GM13976 (cell line): ENCODE data around the gene RAD18.

Source experiments
- DNase-seq: peaks from one replicate; pipeline ENCODE4 v3.0.0; 2012; ENCODE audit warnings: low spot score
- in situ Hi-C: fragments of 300-500 bp; cut with MboI; formaldehyde crosslinking; loops from one replicate; pipeline ENCODE4 v1.12.0; 2022; ENCODE audit warnings: low sequenced_read_pairs, mixed read lengths, inconsistent platforms; ENCODE audit not compliant: unreplicated experiment
- TF ChIP-seq, protein P1 (sequence below): IDR thresholded peaks from 2 replicates; pipeline ENCODE4 v1.5.1; 2012; ENCODE audit warnings: borderline replicate concordance, mild to moderate bottlenecking; ENCODE audit not compliant: insufficient read depth; ENCODE audit errors: extremely low read depth, missing control alignments, control extremely low read depth

Gene RAD18

DNA sequence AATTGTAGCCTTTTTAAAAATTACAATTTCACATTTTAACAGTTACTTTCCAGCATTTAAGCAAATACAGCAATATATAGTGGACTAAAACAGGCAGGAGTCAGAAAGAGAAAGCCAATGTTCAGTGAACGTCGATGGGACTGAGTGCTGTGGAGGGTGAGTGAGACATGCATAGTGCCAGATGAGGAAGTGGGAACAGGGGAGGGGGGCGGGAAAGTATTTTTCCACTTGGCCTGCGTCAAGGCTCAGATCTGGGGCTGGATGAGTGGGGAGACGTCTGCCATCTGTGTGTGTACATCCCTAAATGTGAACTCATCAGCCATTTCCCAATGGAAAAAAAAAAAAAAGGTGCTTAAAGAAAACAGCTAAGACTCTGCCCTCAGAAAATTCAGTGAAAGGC, 19.2 kb upstream of the RAD18 start:
- no peak for DNase-seq
- in situ Hi-C loops, result loop anchor here (5.0 kb wide), 1 partner anchor 85 kb away; no protein-coding TSS in a partner anchor

DNA sequence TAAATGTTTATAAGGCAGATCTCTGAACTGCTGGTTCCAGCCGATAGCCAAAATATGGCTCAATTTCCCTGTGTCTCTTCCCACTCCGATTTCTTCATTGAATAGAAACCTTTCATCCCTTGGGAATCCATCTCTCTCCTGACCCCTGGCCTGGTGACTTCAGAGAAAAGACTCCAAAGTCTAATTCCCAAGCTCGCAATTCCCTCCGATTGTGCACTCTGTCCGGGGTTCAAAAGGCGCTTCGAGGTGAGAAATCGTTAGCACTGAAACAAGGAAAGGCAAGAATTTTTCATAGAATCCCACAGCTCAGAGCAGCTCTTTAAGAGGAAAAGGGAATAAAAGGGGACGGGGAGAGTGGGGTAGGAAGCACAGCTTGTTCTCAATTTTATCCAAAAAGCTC, 18.4 kb upstream of the RAD18 start:
- in situ Hi-C loops, result loop anchor here (5.0 kb wide), 1 partner anchor 86 kb away; no protein-coding TSS in a partner anchor
- DNase-seq, result no peak
- TF ChIP-seq, protein P1, sequence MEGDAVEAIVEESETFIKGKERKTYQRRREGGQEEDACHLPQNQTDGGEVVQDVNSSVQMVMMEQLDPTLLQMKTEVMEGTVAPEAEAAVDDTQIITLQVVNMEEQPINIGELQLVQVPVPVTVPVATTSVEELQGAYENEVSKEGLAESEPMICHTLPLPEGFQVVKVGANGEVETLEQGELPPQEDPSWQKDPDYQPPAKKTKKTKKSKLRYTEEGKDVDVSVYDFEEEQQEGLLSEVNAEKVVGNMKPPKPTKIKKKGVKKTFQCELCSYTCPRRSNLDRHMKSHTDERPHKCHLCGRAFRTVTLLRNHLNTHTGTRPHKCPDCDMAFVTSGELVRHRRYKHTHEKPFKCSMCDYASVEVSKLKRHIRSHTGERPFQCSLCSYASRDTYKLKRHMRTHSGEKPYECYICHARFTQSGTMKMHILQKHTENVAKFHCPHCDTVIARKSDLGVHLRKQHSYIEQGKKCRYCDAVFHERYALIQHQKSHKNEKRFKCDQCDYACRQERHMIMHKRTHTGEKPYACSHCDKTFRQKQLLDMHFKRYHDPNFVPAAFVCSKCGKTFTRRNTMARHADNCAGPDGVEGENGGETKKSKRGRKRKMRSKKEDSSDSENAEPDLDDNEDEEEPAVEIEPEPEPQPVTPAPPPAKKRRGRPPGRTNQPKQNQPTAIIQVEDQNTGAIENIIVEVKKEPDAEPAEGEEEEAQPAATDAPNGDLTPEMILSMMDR, result no peak

More for the DNA sequence above, 19.2 kb upstream of the RAD18 start:
- TF ChIP-seq, protein P1, result no peak

DNA sequence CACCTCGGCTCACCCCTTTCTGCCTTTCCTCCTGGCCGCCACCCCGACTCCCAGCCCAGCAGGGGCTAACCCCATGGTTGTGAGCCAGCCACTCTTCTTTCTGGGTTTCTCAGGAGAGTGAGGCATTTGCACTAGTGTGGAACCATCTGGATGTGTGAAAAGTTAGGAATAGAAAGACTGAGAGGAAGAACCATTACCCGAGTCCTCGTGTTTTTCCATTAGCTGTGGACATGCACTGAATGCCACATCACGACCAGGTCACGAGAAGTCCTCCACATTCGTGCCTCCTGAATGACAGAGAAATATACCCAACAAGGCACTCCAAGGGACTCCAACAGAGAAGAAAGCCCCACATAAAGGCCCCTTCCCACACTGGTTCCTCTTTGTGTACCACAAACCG, 18.0 kb upstream of the RAD18 start:
- no peak for DNase-seq
- TF ChIP-seq, protein P1, result no peak
- in situ Hi-C loops, result loop anchor here (5.0 kb wide), 1 partner anchor 86 kb away; no protein-coding TSS in a partner anchor

DNA sequence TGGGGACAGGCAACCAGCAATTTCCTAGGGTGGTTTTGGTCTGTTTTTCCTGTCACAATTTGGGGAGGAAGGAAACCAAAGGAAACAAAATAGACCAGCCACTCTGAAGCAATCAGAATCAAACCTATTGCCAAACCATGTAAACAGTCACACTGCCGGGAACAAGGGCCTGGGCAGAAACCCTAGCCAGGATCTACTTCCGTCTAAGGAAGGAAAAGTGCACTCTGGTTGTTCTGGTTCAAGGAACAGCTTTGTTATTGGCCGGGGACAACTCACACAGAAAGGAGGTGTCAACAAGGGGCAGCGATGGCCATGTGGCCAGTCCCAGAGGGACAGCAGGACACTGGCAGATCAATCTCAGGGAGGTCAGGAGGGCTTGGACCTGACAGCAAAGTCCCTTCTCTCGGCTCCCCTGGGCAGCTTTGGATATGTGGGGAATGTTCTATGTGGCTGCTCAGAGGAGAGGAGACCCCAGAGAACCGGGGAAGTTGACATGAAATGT, 17.5 kb upstream of the RAD18 start:
- in situ Hi-C loops, result loop anchor here (5.0 kb wide), 1 partner anchor 86 kb away; no protein-coding TSS in a partner anchor
- DNase-seq, result no peak
- TF ChIP-seq, protein P1, result no peak

DNA sequence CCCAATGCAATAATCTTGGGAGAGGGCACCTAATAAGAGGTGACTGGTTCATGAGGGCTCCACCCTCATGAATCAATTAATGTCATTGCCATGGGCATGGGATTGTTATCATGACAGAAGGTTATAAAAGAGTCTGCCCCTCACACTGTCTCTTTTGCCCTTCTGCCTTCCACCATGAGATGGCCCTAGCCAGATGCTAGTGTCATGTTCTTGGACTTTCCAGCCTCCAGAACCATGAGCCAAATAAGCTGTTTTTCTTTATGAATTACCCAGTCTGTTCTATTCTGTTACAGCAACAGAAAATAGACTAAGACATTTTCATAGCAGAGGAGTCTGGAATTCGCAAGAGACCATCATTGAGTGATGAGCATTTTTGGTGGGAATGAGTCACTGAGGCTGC, 16.0 kb upstream of the RAD18 start:
- DNase-seq, result no peak
- in situ Hi-C loops, result no loop called here
- TF ChIP-seq, protein P1, result no peak

DNA sequence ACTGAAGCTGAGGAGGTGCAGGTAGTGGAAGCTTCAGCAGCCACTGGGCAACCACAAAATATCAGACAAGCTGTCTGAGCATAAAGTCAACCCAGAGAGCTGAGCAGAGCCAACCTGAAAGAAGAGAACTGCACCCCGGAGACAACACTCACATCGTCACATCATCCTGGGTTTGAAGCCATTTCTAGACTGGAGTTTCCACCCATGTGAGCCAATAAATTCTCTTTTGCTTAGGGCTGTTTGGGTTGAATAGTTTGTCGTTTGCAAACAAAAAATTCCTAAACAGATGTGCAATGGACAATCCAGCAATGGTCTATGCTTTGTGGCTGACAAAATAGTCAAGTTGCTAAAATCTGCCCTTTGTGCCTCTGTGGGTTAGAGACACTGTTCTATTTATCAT, 15.3 kb upstream of the RAD18 start:
- TF ChIP-seq, protein P1, result no peak
- no peak for DNase-seq
- in situ Hi-C loops, result no loop called here
